Suprapubic skin (tissue), 4 donors: Measurements from ENCODE around the gene ORMDL2.

Experiments used
- POLR2A ChIP-seq, 2 donors: fragments of 450-650 bp; IDR thresholded peaks; one replicate each; pipeline ENCODE4 v1.6.1; 2017; ENCODE audit warnings: antibody characterized with exemption in 2 of 2, mild to moderate bottlenecking in 2 of 2, moderate library complexity in 2 of 2
- POLR2AphosphoS5 ChIP-seq, 3 donors: sonication (generic); formaldehyde crosslinking; IDR thresholded peaks; one replicate each; pipeline ENCODE4 v1.6.1; 2017; ENCODE audit warnings: antibody characterized with exemption in 3 of 3

DNA sequence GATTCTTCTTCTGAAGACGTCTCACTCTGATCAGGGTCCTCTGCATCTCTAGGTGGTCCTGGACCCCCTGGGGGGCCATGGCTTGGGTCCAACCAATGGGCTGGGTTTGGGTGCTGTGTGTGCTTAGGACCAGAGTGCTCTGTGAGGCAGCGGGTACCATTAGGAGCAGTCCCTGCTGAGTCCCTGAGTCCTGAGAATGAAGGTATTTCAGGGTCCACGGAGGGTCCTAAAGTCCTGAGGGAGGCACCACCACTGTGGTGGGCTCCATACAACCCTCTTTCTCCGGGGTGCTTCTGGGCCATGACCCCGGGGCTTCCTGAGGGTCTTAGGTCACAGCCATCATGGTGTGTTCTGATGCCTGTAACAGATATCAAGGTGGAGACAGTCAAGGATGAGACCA lies 10.5 kb downstream of the ORMDL2 start:
- TF ChIP-seq POLR2AphosphoS5 (IDR thresholded peaks at IDR 0.05), result no peak
- no peak for TF ChIP-seq POLR2A (IDR thresholded peaks at IDR 0.05)
